GM21515 (cell line): Measurements from ENCODE around the gene KLHL22.

Source experiments
- ATAC-seq: cut with Tn5 transposase; IDR thresholded peaks from one replicate; pipeline ENCODE4 v1.9.1; 2021; ENCODE audit not compliant: unreplicated experiment

KLHL22 gene

GRCh38 chr22:20434264-20434751 is 61.3 kb downstream of the KLHL22 start:
- ATAC-seq: no peak

GRCh38 chr22:20433686-20434241 is 61.8 kb downstream of the KLHL22 start:
- no peak for ATAC-seq

GRCh38 chr22:20433191-20433590 is 62.4 kb downstream of the KLHL22 start:
- ATAC-seq: no peak

DNA sequence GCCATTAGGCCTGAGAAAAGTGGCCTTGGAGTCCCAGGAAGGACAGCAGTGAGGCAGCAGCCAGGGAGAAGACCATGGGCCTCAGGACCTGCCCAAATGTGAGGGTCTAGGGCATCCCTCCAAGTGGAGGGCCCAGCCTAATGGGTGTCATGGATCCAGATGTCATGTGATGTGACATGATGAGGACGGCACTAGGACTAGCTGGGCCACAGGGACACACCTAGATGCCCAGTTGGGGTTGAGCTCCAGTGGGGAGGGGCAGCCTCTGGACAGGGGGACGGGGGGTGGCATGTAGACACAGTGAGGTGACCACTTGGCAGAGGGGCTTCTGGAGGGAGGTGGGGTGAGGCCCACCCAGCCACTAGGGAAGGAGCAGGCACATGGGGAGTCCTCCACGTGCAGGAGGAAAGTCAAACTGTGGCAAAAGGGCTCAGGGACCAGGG is 63.3 kb downstream of the KLHL22 start:
- ATAC-seq: no peak

GRCh38 chr22:20431511-20432192 is 63.9 kb downstream of the KLHL22 start:
- ATAC-seq: no peak

DNA sequence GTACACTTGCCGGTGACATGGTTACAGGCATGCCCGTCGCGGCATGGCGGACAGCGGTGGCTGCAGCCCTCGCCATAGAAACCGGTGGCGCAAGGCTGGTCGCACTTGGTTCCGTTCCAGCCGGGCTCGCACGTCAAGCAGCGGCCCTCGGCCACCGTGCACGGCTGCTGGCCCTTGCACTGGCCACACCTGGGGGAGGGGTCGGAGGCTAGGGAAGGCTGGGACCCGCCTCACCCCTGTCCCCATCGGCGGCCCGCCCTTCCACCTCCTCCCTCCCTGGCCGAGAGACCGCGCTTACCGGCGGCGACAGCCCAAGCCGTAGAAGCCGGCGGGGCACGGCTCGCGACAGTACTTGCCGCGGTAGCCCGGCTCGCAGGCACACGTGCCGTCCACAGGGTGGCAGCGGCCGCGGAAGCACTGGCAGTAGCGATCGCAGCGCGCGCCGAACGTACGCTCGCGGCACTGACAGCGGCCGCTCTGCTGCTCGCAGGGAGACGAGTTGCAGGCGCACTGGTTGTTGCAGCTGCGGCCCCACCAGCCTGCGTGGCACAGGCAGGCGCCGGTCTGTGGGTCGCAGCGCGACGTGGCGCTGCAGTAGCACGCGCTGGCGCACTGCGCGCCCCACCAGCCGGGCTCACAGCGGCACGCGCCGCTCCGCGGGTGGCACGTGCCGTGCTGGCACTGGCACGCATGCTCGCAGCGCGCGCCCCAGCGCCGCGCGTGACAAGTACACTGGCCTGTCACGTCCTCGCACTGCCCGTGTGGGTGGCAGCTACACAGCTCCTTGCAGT is 64.7 kb downstream of the KLHL22 start:
- ATAC-seq: no peak

- ATAC-seq: no peak
Observed at GRCh38 chr22:20430101-20430719, 65.4 kb downstream of the KLHL22 start.

DNA sequence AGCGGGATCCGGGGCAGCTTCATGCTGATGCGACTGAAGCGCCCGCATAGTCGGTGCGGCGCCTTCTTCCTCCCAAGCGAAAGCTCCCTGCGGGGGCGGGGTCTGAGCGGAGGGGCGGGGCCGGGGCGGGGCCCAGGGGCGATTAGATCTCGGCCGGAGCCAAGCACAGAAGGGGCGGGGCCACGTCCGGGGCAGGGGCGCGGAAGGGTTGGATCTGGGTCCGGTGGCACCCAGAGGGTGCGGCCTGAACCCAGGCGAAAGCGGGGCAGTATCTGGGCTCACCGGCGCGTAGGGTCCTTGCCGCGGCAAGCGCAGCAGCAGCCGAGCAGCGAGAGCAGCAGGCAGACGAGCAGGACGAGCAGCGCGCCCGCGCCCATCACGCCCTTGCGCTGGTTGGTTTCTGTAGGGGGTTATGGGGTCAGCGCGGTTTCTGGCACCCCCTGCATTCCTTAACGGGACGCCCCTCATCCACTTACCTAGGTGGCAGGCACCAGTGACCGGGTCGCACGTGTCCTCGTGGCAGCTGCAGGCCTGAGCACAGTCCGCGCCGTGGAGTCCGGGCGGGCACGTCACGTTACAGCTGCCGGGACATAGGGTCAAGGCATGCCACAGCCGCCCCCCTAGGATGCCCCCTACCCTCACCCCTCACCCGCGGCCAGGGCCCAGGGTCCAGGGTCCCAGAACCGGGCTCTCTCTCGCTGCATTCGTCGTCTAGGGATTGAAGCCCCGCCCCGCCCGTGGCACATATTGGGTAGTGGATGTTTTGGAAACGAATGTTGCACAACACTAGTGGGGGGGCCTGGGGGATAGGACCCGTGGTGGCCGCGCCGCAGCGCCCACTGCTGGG is 66.1 kb downstream of the KLHL22 start:
- no peak for ATAC-seq

DNA sequence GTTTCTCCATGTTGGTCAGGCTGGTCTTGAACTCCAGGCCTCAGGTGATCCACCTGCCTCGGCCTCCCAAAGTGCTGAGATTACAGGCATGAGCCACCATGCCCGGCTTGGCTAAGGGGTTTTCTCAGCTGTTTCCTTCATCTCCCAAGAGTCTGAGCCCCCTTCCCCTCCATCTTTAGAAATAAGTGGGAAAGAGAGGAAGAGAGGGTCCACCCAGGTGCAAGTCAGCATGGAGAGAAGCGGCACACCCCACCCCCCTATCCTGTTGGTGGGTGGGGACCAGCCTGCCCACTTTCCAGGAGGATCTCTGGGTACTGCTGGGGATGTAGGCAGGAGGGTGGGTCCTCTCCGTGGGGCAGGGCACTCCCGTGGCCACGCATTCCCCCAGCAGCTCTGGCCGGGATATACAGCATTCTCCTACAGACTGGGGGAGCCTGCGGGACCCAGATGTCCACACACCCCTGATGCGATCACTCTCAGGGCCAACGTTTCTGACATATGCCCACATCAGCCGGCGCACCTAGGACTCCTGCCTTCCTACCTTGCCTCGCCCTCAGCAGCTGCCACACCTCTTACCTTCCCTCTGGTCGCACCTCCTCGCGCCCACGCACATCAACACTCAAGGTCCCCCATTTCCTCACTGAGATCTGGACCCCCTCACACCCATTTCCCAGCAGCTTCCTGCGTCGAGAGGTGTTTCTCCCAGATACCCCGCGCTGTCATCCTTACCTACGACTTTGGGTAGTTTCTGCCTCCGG is 66.9 kb downstream of the KLHL22 start:
- ATAC-seq: no peak

DNA sequence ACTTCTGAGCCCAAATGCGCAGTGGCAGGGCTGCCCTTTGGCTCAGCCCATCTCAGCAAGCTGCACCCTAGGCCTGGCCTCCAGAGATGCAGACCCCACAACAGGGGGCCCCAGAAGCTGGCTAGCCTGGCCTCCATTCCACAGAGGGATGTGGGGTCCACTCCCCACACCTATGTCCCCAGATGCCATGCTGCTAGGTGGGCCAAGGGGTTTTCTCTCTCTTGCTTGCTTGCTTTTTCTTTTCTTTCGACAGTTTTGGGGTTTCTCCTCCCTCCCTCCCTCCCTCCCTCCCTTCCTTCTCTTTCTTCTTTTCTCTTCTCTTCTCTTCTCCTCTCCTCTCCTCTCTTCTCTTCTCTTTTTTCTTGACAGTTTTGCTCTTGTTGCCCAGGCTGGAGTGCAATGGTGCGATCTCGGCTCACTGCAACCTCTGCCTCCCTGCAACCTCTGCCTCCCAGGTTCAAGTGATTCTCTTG is 67.6 kb downstream of the KLHL22 start:
- no peak for ATAC-seq

DNA sequence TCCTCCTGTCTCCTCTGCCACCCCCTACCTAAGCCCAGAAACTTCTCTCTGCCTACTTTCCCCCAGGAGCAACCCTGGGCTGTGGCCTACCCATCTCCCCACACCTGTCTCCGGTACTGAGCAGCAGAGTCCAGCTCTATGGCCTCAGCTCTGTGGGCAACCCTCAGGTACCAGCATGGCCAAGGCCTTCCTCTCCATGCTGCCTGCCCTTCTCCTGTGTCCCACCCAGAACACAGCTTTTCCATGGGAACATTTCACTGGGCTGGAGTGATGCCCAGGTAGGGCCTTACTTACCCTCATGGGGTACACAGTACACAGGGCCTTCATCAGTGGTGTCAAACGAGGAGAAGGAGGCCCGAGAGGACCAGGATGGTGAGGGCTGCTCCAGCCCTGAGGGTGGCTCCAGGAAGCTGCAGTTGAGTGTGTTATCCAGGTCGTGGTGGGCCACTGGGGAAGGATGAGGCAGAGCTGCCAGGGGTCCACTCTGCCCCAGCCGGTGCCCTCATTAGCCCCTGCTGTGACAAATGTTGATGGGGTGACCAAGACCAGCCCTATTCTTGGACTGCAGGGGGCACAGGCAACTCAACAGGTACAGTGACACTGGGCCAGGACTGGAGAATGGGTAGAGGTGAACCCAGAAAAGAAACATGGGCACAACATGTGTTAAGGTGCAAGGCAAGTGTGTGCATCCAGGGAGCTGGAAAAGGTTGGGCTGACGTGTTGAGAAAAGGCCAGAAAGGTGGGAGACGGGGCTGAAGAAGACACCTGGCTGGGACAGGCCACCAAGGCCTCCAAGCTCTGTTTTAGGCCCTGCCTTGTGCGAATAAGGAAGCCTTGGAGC is 68.3 kb downstream of the KLHL22 start:
- ATAC-seq: no peak

DNA sequence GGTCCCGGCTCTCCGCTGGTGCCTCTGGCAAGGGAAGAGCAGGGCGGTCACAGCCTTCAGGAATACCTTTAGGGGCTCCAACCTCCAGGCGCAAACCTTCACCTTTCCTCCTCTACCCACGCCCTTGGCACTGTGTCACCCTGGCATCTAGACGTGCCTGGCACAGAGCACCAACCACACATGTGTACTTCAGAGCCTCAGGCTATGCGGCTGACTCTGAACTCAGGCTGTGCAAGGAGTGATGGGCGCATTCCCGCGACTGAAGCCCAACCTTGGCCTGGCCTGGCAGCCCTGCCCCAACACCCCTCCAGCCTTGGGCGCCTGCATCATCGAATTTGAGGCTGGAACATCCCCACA is 69.4 kb downstream of the KLHL22 start:
- ATAC-seq: no peak

DNA sequence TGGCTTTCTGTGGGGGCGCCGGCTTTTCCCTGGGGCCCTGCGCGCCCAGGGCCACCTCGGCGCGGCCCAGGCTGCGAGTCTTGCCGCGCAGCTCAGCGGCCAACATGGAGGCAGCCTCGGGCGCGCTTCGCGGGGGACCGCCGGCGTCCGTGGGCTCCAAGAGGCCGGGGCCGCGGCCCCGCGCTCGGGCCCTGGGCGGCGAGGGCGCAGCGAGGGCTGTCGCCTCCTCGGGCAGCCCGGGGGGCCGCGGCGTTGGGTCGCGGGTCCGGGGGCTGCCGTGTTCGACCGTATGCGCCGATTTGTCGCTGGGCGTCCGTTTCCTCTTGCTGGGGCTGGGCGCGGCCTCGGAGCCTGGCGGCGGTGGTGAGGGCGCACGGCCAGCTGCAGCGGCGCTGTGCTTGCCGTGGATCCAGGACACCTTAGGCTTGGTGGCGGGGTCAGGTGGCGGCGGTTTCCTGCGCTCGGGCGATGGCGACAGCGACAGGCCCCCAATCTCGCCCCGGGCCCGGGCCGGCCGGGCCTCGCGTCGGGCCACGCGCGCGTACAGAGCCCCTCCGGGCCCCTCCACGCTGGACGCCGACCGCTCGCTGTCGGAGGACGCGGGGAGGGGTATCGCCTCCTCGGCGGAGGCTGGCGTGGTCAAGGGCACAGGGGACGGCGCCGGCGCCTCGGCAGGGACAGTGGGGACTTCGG is 69.9 kb downstream of the KLHL22 start:
- ATAC-seq: no peak

DNA sequence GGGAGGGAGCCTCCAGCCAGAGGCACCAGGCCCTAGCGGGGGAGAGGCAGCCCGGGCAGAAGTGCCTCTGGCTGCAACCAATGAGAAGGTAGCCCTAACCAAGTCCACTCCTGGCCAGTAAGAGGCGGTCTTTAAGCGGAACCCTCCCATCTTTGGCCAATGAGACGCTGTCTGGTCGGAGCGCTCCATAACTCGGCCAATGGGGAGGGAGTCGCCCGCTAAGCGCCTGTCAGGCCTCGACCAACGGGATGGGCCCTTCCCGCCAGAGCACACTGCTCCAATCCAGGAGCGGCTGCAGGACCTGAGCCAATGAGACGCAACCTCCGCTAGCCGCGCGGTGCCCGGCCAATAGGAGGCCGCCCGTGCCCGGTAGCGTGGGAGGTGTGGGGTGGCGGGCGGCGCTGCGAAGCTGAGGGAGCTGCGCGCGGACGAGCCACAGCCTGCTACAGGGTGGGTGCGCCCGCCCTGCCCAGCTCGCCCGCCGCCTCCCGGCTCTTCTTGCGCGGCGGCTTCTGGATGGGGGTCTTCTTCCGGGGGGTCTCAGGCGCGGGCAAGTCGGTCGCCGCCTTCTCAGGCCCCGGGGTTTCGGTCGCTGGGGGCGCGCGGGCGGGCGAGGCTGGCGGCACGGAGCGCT is 70.5 kb downstream of the KLHL22 start:
- ATAC-seq: no peak

GRCh38 chr22:20424568-20424931 is 71.0 kb downstream of the KLHL22 start:
- no peak for ATAC-seq

DNA sequence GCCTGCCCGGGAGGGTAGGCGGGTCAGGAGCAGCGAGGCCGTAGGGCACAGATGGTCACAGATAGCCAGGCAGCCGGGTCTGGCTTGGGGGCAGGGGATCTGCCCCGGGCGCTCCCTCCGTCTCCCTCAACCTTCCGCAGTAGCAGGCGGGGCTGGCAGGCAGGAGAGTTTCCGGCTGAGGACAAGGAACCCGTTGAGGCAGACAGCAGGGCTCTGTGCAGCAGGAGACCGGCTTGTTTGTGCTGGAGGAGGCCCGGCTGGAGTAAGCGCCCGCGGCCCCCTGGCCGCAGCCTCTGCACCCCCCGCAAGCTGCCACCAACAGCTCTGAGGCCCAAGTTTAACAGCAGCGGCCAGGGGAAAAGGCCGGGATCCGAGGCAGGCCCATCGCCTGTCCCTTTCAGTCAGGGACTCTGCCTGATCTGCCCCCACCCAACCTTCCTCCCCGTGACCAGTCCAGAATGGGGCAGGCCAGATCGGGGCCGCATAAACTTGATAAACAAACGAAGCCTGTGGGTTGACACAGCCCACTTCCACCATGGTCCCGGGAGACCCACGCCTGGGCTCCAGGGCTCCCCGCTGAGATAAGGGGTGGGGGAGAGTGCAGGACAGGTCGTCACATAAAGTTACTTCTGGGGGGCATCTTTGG is 71.6 kb downstream of the KLHL22 start:
- no peak for ATAC-seq
